Measurements from ENCODE around the gene RANBP9. TPM values are rescaled to one million over a fixed set of nuclear protein-coding genes. Genes with fewer than 3 reads are reported as not detected.

The RANBP9 gene
- total RNA-seq, 1 donor from 2014 or later, result 42.1 TPM

GRCh38 chr6:13593720-13594119, 117.9 kb downstream of the RANBP9 start:
- H3K4me1 ChIP-seq (ENCODE audit: insufficient read depth, low read length), result peaks cover 6% of the 10 kb centered on the region
- DNase-seq (ENCODE audit: low read depth) (peak; percentile 77), FAIRE-seq (no peak)
- TF ChIP-seq CTCF (IDR thresholded peaks at IDR 0.05; ENCODE audit: insufficient read depth, low read depth, low read length) (no peak), EZH2 (IDR thresholded peaks at IDR 0.05; ENCODE audit: insufficient read depth, low read length) (no peak)
- H3K4me3 ChIP-seq (ENCODE audit: insufficient read depth, low read depth, low read length), result no peak overlapping the region
- no peak overlapping the region for H2AFZ ChIP-seq (ENCODE audit: low read depth, low read length)
- H3K79me2 ChIP-seq (ENCODE audit: insufficient read depth, low read length), result no peaks in the 10 kb centered on the region
- Mint-ChIP-seq H3K4me3 (ENCODE audit: unreplicated experiment) (no peak overlapping the region), H3K4me1 (ENCODE audit: low read depth, unreplicated experiment) (no peaks in the 10 kb centered on the region), H3K27me3 (ENCODE audit: low read depth, unreplicated experiment) (no peaks in the 10 kb centered on the region), H3K9me3 (ENCODE audit: unreplicated experiment) (no peaks in the 10 kb centered on the region), H3K27ac (ENCODE audit: unreplicated experiment) (no peak overlapping the region), H3K36me3 (ENCODE audit: low read depth, unreplicated experiment) (peaks cover 8% of the 10 kb centered on the region)
- no peak overlapping the region for H3K4me2 ChIP-seq (ENCODE audit: low read length)
- H3K27me3 ChIP-seq (ENCODE audit: insufficient read depth, low read length), result no peaks in the 10 kb centered on the region
- H3K36me3 ChIP-seq (ENCODE audit: insufficient read depth, low read length), result peaks cover 2% of the 10 kb centered on the region
- H3K9me3 ChIP-seq (ENCODE audit: insufficient read depth, low read depth, low read length), result no peaks in the 10 kb centered on the region
- H4K20me1 ChIP-seq (ENCODE audit: insufficient read depth, low read length), result no peaks in the 10 kb centered on the region
- no peak overlapping the region for H3K9ac ChIP-seq (ENCODE audit: low read length)
- peak overlapping the region; percentile 17 for H3K27ac ChIP-seq (ENCODE audit: low read depth, low read length)

DNA sequence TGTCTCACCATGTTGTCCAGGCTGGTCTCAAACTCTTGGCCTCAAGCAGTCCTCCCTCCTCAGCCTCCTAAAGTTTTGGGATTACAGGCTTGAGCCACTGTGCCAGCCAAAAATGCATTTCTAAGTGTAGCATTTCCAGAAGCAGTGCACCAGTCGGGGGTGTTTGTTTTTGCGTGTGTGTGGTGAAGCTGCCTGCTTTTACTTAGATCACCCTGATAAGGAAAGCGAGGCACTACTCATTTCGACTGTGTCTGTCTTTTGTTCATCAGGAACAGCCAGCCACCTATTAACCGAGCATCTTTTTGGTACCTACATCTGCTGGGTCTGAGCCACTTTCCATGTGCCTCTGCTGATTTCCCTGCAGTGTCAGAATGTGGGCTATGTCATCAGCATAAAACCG, 118.5 kb downstream of the RANBP9 start:
- Histone ChIP-seq H3K27ac (ENCODE audit: low read depth, low read length) (no peak overlapping the region), H3K36me3 (ENCODE audit: insufficient read depth, low read length) (peaks cover 2% of the 10 kb centered on the region), H2AFZ (ENCODE audit: low read depth, low read length) (no peak overlapping the region), H3K4me3 (ENCODE audit: insufficient read depth, low read depth, low read length) (no peak overlapping the region), H3K4me1 (ENCODE audit: insufficient read depth, low read length) (peaks cover 6% of the 10 kb centered on the region), H3K79me2 (ENCODE audit: insufficient read depth, low read length) (no peaks in the 10 kb centered on the region), H3K4me2 (ENCODE audit: low read length) (no peak overlapping the region), H4K20me1 (ENCODE audit: insufficient read depth, low read length) (no peaks in the 10 kb centered on the region), H3K9ac (ENCODE audit: low read length) (no peak overlapping the region), H3K27me3 (ENCODE audit: insufficient read depth, low read length) (no peaks in the 10 kb centered on the region), H3K9me3 (ENCODE audit: insufficient read depth, low read depth, low read length) (no peaks in the 10 kb centered on the region)
- H3K4me1 Mint-ChIP-seq (ENCODE audit: low read depth, unreplicated experiment), result no peaks in the 10 kb centered on the region
- no peaks in the 10 kb centered on the region for H3K9me3 Mint-ChIP-seq (ENCODE audit: unreplicated experiment)
- H3K27ac Mint-ChIP-seq (ENCODE audit: unreplicated experiment), result no peak overlapping the region
- FAIRE-seq (no peak), DNase-seq (ENCODE audit: low read depth) (no peak)
- TF ChIP-seq CTCF (IDR thresholded peaks at IDR 0.05; ENCODE audit: insufficient read depth, low read depth, low read length), result no peak
- no peak for TF ChIP-seq EZH2 (IDR thresholded peaks at IDR 0.05; ENCODE audit: insufficient read depth, low read length)
- peaks cover 6% of the 10 kb centered on the region for H3K36me3 Mint-ChIP-seq (ENCODE audit: low read depth, unreplicated experiment)
- H3K27me3 Mint-ChIP-seq (ENCODE audit: low read depth, unreplicated experiment), result no peaks in the 10 kb centered on the region
- H3K4me3 Mint-ChIP-seq (ENCODE audit: unreplicated experiment), result no peak overlapping the region

DNA sequence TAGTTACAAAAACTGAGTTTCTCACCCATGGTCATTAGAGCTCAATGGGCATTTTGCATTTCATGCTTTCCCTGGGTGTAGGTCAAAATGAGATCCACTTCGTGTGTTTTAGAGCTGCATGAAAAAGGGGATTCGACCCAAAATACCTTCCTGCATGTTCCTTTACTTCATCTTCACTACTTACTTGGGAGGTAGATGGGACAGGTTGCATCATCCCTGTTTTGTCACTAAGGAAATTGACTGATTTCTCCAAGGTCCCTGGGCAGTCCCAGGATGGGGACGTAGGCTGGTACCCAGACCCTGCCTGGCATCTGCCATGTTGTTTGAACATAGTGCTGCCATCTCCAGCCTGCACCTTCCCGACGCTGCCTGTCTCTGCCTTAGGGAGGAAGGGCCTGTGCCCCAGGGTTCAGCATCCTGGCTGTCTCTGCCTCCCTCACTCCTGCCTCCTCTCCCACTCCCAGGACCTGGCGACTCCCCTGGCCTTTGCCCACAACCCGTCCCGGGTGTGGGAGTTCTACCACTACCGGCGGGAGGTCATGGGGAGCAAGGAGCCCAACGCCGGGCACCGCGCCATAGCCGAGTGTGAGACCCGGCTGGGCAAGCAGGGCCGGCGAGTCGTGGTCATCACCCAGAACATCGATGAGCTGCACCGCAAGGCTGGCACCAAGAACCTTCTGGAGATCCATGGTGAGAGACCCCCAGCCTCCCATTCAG, 120.3 kb downstream of the RANBP9 start:
- H3K27ac ChIP-seq (ENCODE audit: low read depth, low read length), result no peak overlapping the region
- no peak overlapping the region for H3K4me2 ChIP-seq (ENCODE audit: low read length)
- no peaks in the 10 kb centered on the region for H3K9me3 Mint-ChIP-seq (ENCODE audit: unreplicated experiment)
- H3K9me3 ChIP-seq (ENCODE audit: insufficient read depth, low read depth, low read length), result no peaks in the 10 kb centered on the region
- H3K9ac ChIP-seq (ENCODE audit: low read length), result no peak overlapping the region
- no peak overlapping the region for H3K27ac Mint-ChIP-seq (ENCODE audit: unreplicated experiment)
- no peak for DNase-seq (ENCODE audit: low read depth)
- peaks cover 10% of the 10 kb centered on the region for H3K36me3 Mint-ChIP-seq (ENCODE audit: low read depth, unreplicated experiment)
- no peak overlapping the region for H3K4me3 Mint-ChIP-seq (ENCODE audit: unreplicated experiment)
- H3K4me3 ChIP-seq (ENCODE audit: insufficient read depth, low read depth, low read length), result no peak overlapping the region
- no peaks in the 10 kb centered on the region for H3K79me2 ChIP-seq (ENCODE audit: insufficient read depth, low read length)
- H3K36me3 ChIP-seq (ENCODE audit: insufficient read depth, low read length), result peaks cover 2% of the 10 kb centered on the region
- no peak overlapping the region for H2AFZ ChIP-seq (ENCODE audit: low read depth, low read length)
- no peaks in the 10 kb centered on the region for H3K27me3 Mint-ChIP-seq (ENCODE audit: low read depth, unreplicated experiment)
- peaks cover 1% of the 10 kb centered on the region for H3K4me1 Mint-ChIP-seq (ENCODE audit: low read depth, unreplicated experiment)
- TF ChIP-seq EZH2 (IDR thresholded peaks at IDR 0.05; ENCODE audit: insufficient read depth, low read length) (no peak), CTCF (IDR thresholded peaks at IDR 0.05; ENCODE audit: insufficient read depth, low read depth, low read length) (no peak)
- H4K20me1 ChIP-seq (ENCODE audit: insufficient read depth, low read length), result no peaks in the 10 kb centered on the region
- H3K27me3 ChIP-seq (ENCODE audit: insufficient read depth, low read length), result no peaks in the 10 kb centered on the region
- peaks cover 6% of the 10 kb centered on the region for H3K4me1 ChIP-seq (ENCODE audit: insufficient read depth, low read length)
- no peak for FAIRE-seq
